HepG2 (cell line): ENCODE measurements around the gene ANKIB1. TPM values are rescaled to one million over a fixed set of nuclear protein-coding genes. Genes with fewer than 3 reads are reported as not detected.
A peak's percentile ranks its signal among the peaks of the same experiment; 100 is the strongest.

Source experiments
- ARNT2 ChIP-seq: sonication (generic); formaldehyde crosslinking; IDR thresholded peaks from 2 replicates; pipeline ENCODE4 v1.8.0; 2022; ENCODE audit warnings: mild to moderate bottlenecking, low read depth, missing genetic modification reagents, moderate library complexity
- CSRNP2 ChIP-seq: sonication (generic); formaldehyde crosslinking; conservative IDR thresholded peaks from 2 replicates; pipeline ENCODE4 v1.8.0; 2022; ENCODE audit warnings: low read depth, missing genetic modification reagents
- DMAP1 ChIP-seq: IDR thresholded peaks from 2 replicates; pipeline ENCODE4 v1.6.1; 2016
- ELF3 ChIP-seq: IDR thresholded peaks from 2 replicates; pipeline ENCODE4 v1.6.1; 2016; ENCODE audit warnings: missing genetic modification reagents, missing compliant biosample characterization
- GFI1 ChIP-seq: sonication (generic); formaldehyde crosslinking; IDR thresholded peaks from 2 replicates; pipeline ENCODE4 v1.5.0; 2020; ENCODE audit warnings: missing genetic modification reagents, mild to moderate bottlenecking, borderline replicate concordance
- HMG20A ChIP-seq: IDR thresholded peaks from 2 replicates; pipeline ENCODE4 v1.6.1; 2016; ENCODE audit warnings: borderline replicate concordance
- HNRNPK ChIP-seq: fragments of 200-400 bp; formaldehyde crosslinking; IDR thresholded peaks from 2 replicates; pipeline ENCODE4 v1.6.1; 2018; ENCODE audit warnings: low read length, low read depth, moderate library complexity, mild to moderate bottlenecking; ENCODE audit not compliant: poor library complexity, severe bottlenecking
- KLF12 ChIP-seq: sonication (generic); formaldehyde crosslinking; IDR thresholded peaks from 2 replicates; pipeline ENCODE4 v1.4.0; 2020; ENCODE audit warnings: missing genetic modification reagents, borderline replicate concordance
- KMT2B ChIP-seq: IDR thresholded peaks from 2 replicates; pipeline ENCODE4 v1.6.1; 2016; ENCODE audit warnings: missing genetic modification reagents, missing compliant biosample characterization
- MED13 ChIP-seq: sonication (generic); formaldehyde crosslinking; IDR thresholded peaks from 2 replicates; pipeline ENCODE4 v1.5.0; 2020; ENCODE audit warnings: missing genetic modification reagents
- NKX3-1 ChIP-seq: sonication (generic); formaldehyde crosslinking; IDR thresholded peaks from 2 replicates; pipeline ENCODE4 v1.5.0; 2020; ENCODE audit warnings: missing genetic modification reagents
- POLR2A ChIP-seq, 2 experiments: IDR thresholded peaks; 2 replicates each; pipeline ENCODE4 v1.6.1; 2011; ENCODE audit warnings: low read depth in 2 of 2, low read length in 2 of 2, mild to moderate bottlenecking in 1 of 2, moderate library complexity in 1 of 2; ENCODE audit not compliant: insufficient read depth in 1 of 2
- POLR2G ChIP-seq: fragments of 200-400 bp; formaldehyde crosslinking; IDR thresholded peaks from 2 replicates; pipeline ENCODE4 v1.6.1; 2018; ENCODE audit warnings: mild to moderate bottlenecking, low read depth, low read length, moderate library complexity
- YEATS2 ChIP-seq: sonication (generic); formaldehyde crosslinking; IDR thresholded peaks from 2 replicates; pipeline ENCODE4 v1.4.0; 2020; ENCODE audit warnings: missing genetic modification reagents, borderline replicate concordance
- ZBTB10 ChIP-seq: sonication (generic); formaldehyde crosslinking; IDR thresholded peaks from 2 replicates; pipeline ENCODE4 v1.4.0; 2020; ENCODE audit warnings: missing genetic modification reagents, borderline replicate concordance
- ZFP90 ChIP-seq: sonication (generic); formaldehyde crosslinking; IDR thresholded peaks from 2 replicates; pipeline ENCODE4 v1.8.0; 2022; ENCODE audit warnings: missing genetic modification reagents, mild to moderate bottlenecking, inconsistent platforms, borderline replicate concordance
- ZNF136 ChIP-seq: sonication (generic); formaldehyde crosslinking; IDR thresholded peaks from 2 replicates; pipeline ENCODE4 v1.8.1; 2022; ENCODE audit warnings: low read depth, mild to moderate bottlenecking, moderate library complexity, missing genetic modification reagents
- ZNF333 ChIP-seq: sonication (generic); formaldehyde crosslinking; IDR thresholded peaks from 2 replicates; pipeline ENCODE4 v1.4.0; 2020; ENCODE audit warnings: mild to moderate bottlenecking, missing genetic modification reagents, borderline replicate concordance
- ZNF761 ChIP-seq: sonication (generic); formaldehyde crosslinking; conservative IDR thresholded peaks from 2 replicates; pipeline ENCODE4 v1.4.0; 2020; ENCODE audit warnings: mild to moderate bottlenecking, missing genetic modification reagents
- ZNF816 ChIP-seq: sonication (generic); formaldehyde crosslinking; IDR thresholded peaks from 2 replicates; pipeline ENCODE4 v1.8.0; 2022; ENCODE audit warnings: missing genetic modification reagents, mild to moderate bottlenecking, borderline replicate concordance
- polyA plus RNA-seq, 8 experiments: library from polyadenylated mRNA; depleted of rRNA in 3 of 8; stranded (reverse) in 7 of 8; unstranded in 1 of 8; fragments of >200 nt; fragmentation: Illumina TruSeq in 4 of 8; extraction: Trizol in 4 of 8; gene quantifications; 2 replicates each; pipeline versions ENCODE4 v1.2.1 to v1.2.3, GENCODE V29; 2011 to 2016; ENCODE audit warnings: low read depth in 4 of 8, missing spikeins in 1 of 8, mixed read lengths in 1 of 8; ENCODE audit not compliant: insufficient read depth in 1 of 8
- total RNA-seq, 5 experiments: library from RNA; depleted of rRNA; stranded (reverse); fragments of >200 nt; fragmentation: Illumina TruSeq; extraction: Trizol; gene quantifications; 2 replicates each; pipeline ENCODE4 v1.2.3, GENCODE V29; 2016; ENCODE audit warnings: low read depth in 1 of 5
- TF ChIP-seq, protein P1 (sequence below): sonication (generic); formaldehyde crosslinking; IDR thresholded peaks from 2 replicates; pipeline ENCODE4 v1.8.0; 2022; ENCODE audit warnings: mild to moderate bottlenecking, missing genetic modification reagents; ENCODE audit not compliant: insufficient replicate concordance
- TF ChIP-seq, protein P2 (sequence below): sonication (generic); formaldehyde crosslinking; IDR thresholded peaks from 2 replicates; pipeline ENCODE4 v1.4.0; 2020; ENCODE audit warnings: missing genetic modification reagents, low read depth, mild to moderate bottlenecking, borderline replicate concordance

ANKIB1 gene
- total and polyA plus RNA-seq, 2 of the 13 experiments (the other 11 are each of a cell fraction or from before 2014, with no cell fraction given): 28.7 to 29.6 TPM

- TF ChIP-seq ZNF816 (CRISPR knock-in tag): 0 out of 2 replicates have a peak, but pooled peaks have one; percentile 20
- TF ChIP-seq POLR2A (IDR thresholded peaks at IDR 0.05; ENCODE audit: insufficient read depth in 1 of 2, low read depth in 2 of 2, low read length in 2 of 2): peak; percentile 87 to 91
- TF ChIP-seq POLR2G: peak; percentile 95
- TF ChIP-seq, protein P1, sequence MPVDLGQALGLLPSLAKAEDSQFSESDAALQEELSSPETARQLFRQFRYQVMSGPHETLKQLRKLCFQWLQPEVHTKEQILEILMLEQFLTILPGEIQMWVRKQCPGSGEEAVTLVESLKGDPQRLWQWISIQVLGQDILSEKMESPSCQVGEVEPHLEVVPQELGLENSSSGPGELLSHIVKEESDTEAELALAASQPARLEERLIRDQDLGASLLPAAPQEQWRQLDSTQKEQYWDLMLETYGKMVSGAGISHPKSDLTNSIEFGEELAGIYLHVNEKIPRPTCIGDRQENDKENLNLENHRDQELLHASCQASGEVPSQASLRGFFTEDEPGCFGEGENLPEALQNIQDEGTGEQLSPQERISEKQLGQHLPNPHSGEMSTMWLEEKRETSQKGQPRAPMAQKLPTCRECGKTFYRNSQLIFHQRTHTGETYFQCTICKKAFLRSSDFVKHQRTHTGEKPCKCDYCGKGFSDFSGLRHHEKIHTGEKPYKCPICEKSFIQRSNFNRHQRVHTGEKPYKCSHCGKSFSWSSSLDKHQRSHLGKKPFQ (CRISPR knock-in tag): no peak
- peak; percentile 90 for TF ChIP-seq YEATS2 (CRISPR knock-in tag)
- 0 out of 2 replicates have a peak, but pooled peaks have one; percentile 30 for TF ChIP-seq NKX3-1 (CRISPR knock-in tag)
- peak; percentile 69; the same call in 1 of the 2 replicates for TF ChIP-seq ZNF333 (CRISPR knock-in tag)
- TF ChIP-seq ZBTB10 (CRISPR knock-in tag): no peak
- TF ChIP-seq GFI1 (CRISPR knock-in tag): peak; percentile 74
- TF ChIP-seq, protein P2, sequence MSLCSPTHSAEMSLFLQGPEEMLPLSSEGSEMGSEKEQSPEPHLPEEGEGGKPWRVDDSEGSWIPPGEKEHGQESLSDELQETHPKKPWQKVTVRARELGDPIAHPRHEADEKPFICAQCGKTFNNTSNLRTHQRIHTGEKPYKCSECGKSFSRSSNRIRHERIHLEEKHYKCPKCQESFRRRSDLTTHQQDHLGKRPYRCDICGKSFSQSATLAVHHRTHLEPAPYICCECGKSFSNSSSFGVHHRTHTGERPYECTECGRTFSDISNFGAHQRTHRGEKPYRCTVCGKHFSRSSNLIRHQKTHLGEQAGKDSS (CRISPR knock-in tag): peak; percentile 62; the same call in 1 of the 2 replicates
- TF ChIP-seq ARNT2 (CRISPR knock-in tag): 0 out of 2 replicates have a peak, but pooled peaks have one; percentile 28
- TF ChIP-seq KLF12 (CRISPR knock-in tag): peak; percentile 69; the same call in 1 of the 2 replicates
- peak; percentile 62 for TF ChIP-seq HNRNPK
- peak; percentile 81 for TF ChIP-seq ELF3 (CRISPR knock-in tag)
- TF ChIP-seq CSRNP2: no peak
- peak; percentile 83 for TF ChIP-seq DMAP1 (CRISPR knock-in tag)
- TF ChIP-seq ZFP90 (CRISPR knock-in tag): peak; percentile 84
- peak; percentile 81 for TF ChIP-seq KMT2B (CRISPR knock-in tag)
- no peak; the same call in 1 of the 2 replicates for TF ChIP-seq ZNF136 (CRISPR knock-in tag)
- 0 out of 2 replicates have a peak, but pooled peaks have one; percentile 43 for TF ChIP-seq MED13
- no peak for TF ChIP-seq ZNF761
- TF ChIP-seq HMG20A (CRISPR knock-in tag): no peak
Measured at GRCh38 chr7:92447345-92448204, 201.8 kb downstream of the ANKIB1 start, which contains the start of gene GATAD1 (continued).
